K562 (cell line): Measurements from ENCODE around the gene GSC. TPM values are rescaled to one million over a fixed set of nuclear protein-coding genes. Genes with fewer than 3 reads are reported as not detected.

Experiments
- ATAC-seq: fragments of 200-7000 bp; cut with Tn5 transposase; 3 replicates; pipeline ENCODE4 v1.9.1; 2020; ENCODE audit warnings: moderate library complexity
- BruUV-seq: library from RNA; stranded (reverse); fragments of 400-500 nt; replicated peaks from 2 replicates; lab custom pipeline; 2021; lab: Mats Ljungman, UMichigan
- CTCF ChIA-PET: fragments of 300-600 bp; formaldehyde crosslinking; extraction: SDS; loops from one replicate; lab custom pipeline; 2021; ENCODE audit warnings: low intra/inter-chr PET ratio; lab: Yijun Ruan, JAX
- POLR2A ChIA-PET: fragments of 300-600, 350-650 bp; sonication (Branson Sonifier 250); formaldehyde crosslinking; extraction: SDS; loops from one replicate; lab custom pipeline; 2021; ENCODE audit warnings: antibody characterized with exemption, inconsistent platforms; lab: Yijun Ruan, JAX
- DNase-seq, 4 experiments: peaks; one replicate each; pipeline versions ENCODE4 v3.0.0 to v3.0.0-alpha.2; 2011 to 2018; ENCODE audit warnings: low spot score in 3 of 4, mixed read lengths in 3 of 4; ENCODE audit errors: extremely low read depth in 1 of 4
- FAIRE-seq: peaks from 2 replicates; lab custom pipeline; 2011; peaks lifted over from hg19 to GRCh38; lab: Jason Lieb, UNC
- H2AFZ ChIP-seq: 2 replicates; pipeline ENCODE4 v1.6.0; 2011; ENCODE audit warnings: low read depth, low read length, control low read depth, inconsistent platforms
- H3K27ac ChIP-seq: fragments of 200-600 bp; 3 replicates; pipeline ENCODE4 v1.8.0; 2011; ENCODE audit warnings: low read depth, mild to moderate bottlenecking, control low read depth, inconsistent platforms, low read length, moderate library complexity, mixed read lengths; ENCODE audit errors: extremely low read depth
- H3K27me3 ChIP-seq, 2 experiments: fragments of 300-600 bp in 1 of 2; 2 replicates in 1 of 2; 3 replicates in 1 of 2; pipeline versions ENCODE4 v1.6.0 to v1.8.0; 2011; ENCODE audit warnings: inconsistent platforms in 2 of 2, low read length in 2 of 2, mild to moderate bottlenecking in 1 of 2, mixed read lengths in 1 of 2, moderate library complexity in 1 of 2; ENCODE audit not compliant: control insufficient read depth in 2 of 2, insufficient read depth in 2 of 2
- H3K36me3 ChIP-seq: fragments of 300-600 bp; 3 replicates; pipeline ENCODE4 v1.8.0; 2011; ENCODE audit warnings: mild to moderate bottlenecking, low read length, inconsistent platforms; ENCODE audit not compliant: control insufficient read depth, insufficient read depth
- H3K4me1 ChIP-seq, 2 experiments: fragments of 200-600 bp in 1 of 2; replicated peaks in 1 of 2; 2 replicates in 1 of 2; 3 replicates in 1 of 2; pipeline versions ENCODE4 v1.5.1 to v1.8.0; 2011; ENCODE audit warnings: inconsistent platforms in 2 of 2, low read length in 2 of 2, mild to moderate bottlenecking in 1 of 2, mixed read lengths in 1 of 2, moderate library complexity in 1 of 2; ENCODE audit not compliant: control insufficient read depth in 2 of 2, insufficient read depth in 2 of 2
- H3K4me2 ChIP-seq: 2 replicates; pipeline ENCODE4 v1.6.1; 2011; ENCODE audit warnings: low read length, control low read depth, inconsistent platforms, mixed read lengths; ENCODE audit not compliant: insufficient read depth
- H3K4me3 ChIP-seq: fragments of 200-600 bp; sonication (generic), shearing (Covaris generic); 2 replicates; pipeline ENCODE4 v1.5.1; 2016; ENCODE audit warnings: control low read depth, inconsistent platforms
- H3K79me2 ChIP-seq: fragments of 200-600 bp; 3 replicates; pipeline ENCODE4 v1.8.0; 2011; ENCODE audit warnings: low read length, inconsistent platforms; ENCODE audit not compliant: control insufficient read depth, insufficient read depth
- H3K9ac ChIP-seq, 2 experiments: 2 replicates each; pipeline versions ENCODE4 v1.6.0 to v1.6.1; 2011; ENCODE audit warnings: low read depth in 2 of 2, low read length in 2 of 2, control low read depth in 1 of 2, inconsistent platforms in 1 of 2, mild to moderate bottlenecking in 1 of 2, mixed read lengths in 1 of 2; ENCODE audit not compliant: insufficient read depth in 1 of 2
- H3K9me1 ChIP-seq: one replicate; pipeline ENCODE4 v1.6.0; 2011; ENCODE audit warnings: inconsistent platforms, mild to moderate bottlenecking, low read length, moderate library complexity; ENCODE audit not compliant: control insufficient read depth, insufficient read depth
- H3K9me3 ChIP-seq: replicated peaks from 2 replicates; pipeline ENCODE4 v1.5.1; 2011; ENCODE audit warnings: low read depth, low read length, inconsistent platforms; ENCODE audit not compliant: control insufficient read depth, insufficient read depth
- H4K20me1 ChIP-seq: replicated peaks from 2 replicates; pipeline ENCODE4 v1.6.1; 2011; ENCODE audit warnings: low read length, inconsistent platforms, mixed read lengths; ENCODE audit not compliant: control insufficient read depth, insufficient read depth
- RAD21 ChIP-seq, 2 experiments: fragments of 250-450 bp in 1 of 2; fragments of 450-650 bp in 1 of 2; sonication (Bioruptor Pico) in 1 of 2; formaldehyde crosslinking in 1 of 2; IDR thresholded peaks in 1 of 2; conservative IDR thresholded peaks in 1 of 2; 2 replicates each; pipeline versions ENCODE4 v1.4.0 to v1.8.0; 2020 to 2022; ENCODE audit warnings: mild to moderate bottlenecking in 2 of 2, moderate library complexity in 1 of 2
- WGBS: fragments of 100-300 bp; shearing (Covaris generic); methylation state at CpG from one replicate; pipeline ENCODE4 v1.1.6; 2016; ENCODE audit warnings: low coverage, mixed read lengths; ENCODE audit not compliant: insufficient coverage; ENCODE audit errors: missing lambda C conversion rate; 5-methylcytosine and 5-hydroxymethylcytosine counted together
- in situ Hi-C: fragments of 300-500 bp; cut with MboI; formaldehyde crosslinking; loops from 4 replicates; pipeline ENCODE4 v1.15.0; 2018; ENCODE audit warnings: inconsistent platforms, mixed read lengths
- intact Hi-C: fragments of 100-400 bp; cut with micrococcal nuclease; formaldehyde crosslinking; loops from 2 replicates; pipeline ENCODE4 v1.14.2; 2022
- polyA plus RNA-seq, 8 experiments: library from polyadenylated mRNA; depleted of rRNA in 4 of 8; stranded (reverse) in 5 of 8; unstranded in 3 of 8; fragments of >200 nt; fragmentation: Nextera tagmentation in 2 of 8; fragmentation: Illumina TruSeq in 1 of 8; extraction: Ambion mirVana in 2 of 8; extraction: Trizol in 1 of 8; gene quantifications; 2 replicates each; pipeline versions ENCODE4 v1.2.1 to v1.2.3, GENCODE V29; 2011 to 2014; ENCODE audit warnings: inconsistent platforms in 1 of 8, missing spikeins in 1 of 8
- total RNA-seq, 7 experiments: library from RNA; depleted of rRNA in 6 of 7; stranded (reverse); fragments of >200 nt in 6 of 7; fragmentation: Illumina TruSeq in 2 of 7; extraction: Trizol in 2 of 7; gene quantifications; 2 replicates each; pipeline versions ENCODE4 v1.2.1 to v1.2.3, GENCODE V29; 2011 to 2021; ENCODE audit warnings: low replicate concordance in 1 of 7
- TF ChIP-seq, protein P1 (sequence below): sonication (generic); formaldehyde crosslinking; IDR thresholded peaks from 2 replicates; pipeline ENCODE4 v1.8.1; 2023; ENCODE audit warnings: mild to moderate bottlenecking, missing genetic modification reagents
- TF ChIP-seq, protein P2 (sequence below), 3 experiments: IDR thresholded peaks in 2 of 3; conservative IDR thresholded peaks in 1 of 3; 2 replicates each; pipeline ENCODE4 v1.5.1; 2011 to 2012; ENCODE audit warnings: low read length in 3 of 3, mild to moderate bottlenecking in 3 of 3, control low read depth in 2 of 3, improper control_type of control experiment in 1 of 3, inconsistent platforms in 1 of 3, low read depth in 1 of 3, mixed read lengths in 1 of 3, moderate library complexity in 1 of 3; ENCODE audit not compliant: insufficient read depth in 2 of 3

The GSC gene
- total and polyA plus RNA-seq, 9 of the 15 experiments (the other 6 are each of a cell fraction or from before 2014, with no cell fraction given) = not detected

DNA sequence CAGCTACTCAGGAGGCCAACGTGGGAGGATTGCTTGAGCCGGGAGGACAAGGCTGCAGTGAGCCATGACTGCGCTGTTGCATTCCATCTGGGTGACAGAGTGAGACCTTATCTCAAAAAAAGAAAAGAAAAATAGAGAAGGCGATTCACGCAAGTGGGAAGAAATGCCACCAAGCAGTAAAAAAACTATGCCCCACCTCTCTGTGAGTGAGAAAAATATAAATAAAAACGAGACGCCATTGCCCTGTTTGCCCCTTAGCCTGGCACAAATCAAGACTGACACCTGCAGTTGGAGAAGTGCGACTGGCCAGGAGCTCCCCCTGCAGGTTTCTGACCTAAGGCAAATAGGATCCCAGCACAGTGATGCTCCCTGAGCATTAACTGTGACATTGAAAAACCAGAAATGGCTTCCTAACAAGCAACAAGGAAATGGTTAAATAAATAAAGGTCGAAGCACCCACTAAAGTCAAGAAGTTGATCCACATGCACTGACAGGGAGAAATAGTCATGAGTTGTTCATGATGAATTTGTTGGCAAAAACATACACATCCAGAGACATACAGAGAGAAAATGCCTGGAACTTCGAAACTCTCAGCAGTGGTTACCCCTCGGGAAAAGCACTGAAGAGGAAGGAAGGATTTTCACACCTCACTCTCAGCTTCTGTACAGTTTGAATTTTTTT, 21.1 kb downstream of the GSC start:
- H3K9me3 ChIP-seq = no peaks in the 10 kb centered on the region
- TF ChIP-seq RAD21 (CRISPR knock-in tag; conservative IDR thresholded peaks at IDR 0.05 in 1 of 2, IDR thresholded peaks at IDR 0.05 in 1 of 2) = peak in 1 of 2 experiments; percentile 47; a peak in 1 of 4 replicates
- TF ChIP-seq, protein P1, sequence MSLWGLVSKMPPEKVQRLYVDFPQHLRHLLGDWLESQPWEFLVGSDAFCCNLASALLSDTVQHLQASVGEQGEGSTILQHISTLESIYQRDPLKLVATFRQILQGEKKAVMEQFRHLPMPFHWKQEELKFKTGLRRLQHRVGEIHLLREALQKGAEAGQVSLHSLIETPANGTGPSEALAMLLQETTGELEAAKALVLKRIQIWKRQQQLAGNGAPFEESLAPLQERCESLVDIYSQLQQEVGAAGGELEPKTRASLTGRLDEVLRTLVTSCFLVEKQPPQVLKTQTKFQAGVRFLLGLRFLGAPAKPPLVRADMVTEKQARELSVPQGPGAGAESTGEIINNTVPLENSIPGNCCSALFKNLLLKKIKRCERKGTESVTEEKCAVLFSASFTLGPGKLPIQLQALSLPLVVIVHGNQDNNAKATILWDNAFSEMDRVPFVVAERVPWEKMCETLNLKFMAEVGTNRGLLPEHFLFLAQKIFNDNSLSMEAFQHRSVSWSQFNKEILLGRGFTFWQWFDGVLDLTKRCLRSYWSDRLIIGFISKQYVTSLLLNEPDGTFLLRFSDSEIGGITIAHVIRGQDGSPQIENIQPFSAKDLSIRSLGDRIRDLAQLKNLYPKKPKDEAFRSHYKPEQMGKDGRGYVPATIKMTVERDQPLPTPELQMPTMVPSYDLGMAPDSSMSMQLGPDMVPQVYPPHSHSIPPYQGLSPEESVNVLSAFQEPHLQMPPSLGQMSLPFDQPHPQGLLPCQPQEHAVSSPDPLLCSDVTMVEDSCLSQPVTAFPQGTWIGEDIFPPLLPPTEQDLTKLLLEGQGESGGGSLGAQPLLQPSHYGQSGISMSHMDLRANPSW (CRISPR knock-in tag) = no peak
- TF ChIP-seq, protein P2, sequence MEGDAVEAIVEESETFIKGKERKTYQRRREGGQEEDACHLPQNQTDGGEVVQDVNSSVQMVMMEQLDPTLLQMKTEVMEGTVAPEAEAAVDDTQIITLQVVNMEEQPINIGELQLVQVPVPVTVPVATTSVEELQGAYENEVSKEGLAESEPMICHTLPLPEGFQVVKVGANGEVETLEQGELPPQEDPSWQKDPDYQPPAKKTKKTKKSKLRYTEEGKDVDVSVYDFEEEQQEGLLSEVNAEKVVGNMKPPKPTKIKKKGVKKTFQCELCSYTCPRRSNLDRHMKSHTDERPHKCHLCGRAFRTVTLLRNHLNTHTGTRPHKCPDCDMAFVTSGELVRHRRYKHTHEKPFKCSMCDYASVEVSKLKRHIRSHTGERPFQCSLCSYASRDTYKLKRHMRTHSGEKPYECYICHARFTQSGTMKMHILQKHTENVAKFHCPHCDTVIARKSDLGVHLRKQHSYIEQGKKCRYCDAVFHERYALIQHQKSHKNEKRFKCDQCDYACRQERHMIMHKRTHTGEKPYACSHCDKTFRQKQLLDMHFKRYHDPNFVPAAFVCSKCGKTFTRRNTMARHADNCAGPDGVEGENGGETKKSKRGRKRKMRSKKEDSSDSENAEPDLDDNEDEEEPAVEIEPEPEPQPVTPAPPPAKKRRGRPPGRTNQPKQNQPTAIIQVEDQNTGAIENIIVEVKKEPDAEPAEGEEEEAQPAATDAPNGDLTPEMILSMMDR (IDR thresholded peaks at IDR 0.05 in 2 of 3, conservative IDR thresholded peaks at IDR 0.05 in 1 of 3; ENCODE audit: insufficient read depth in 2 of 3, low read depth in 1 of 3, low read length in 3 of 3) = peak; percentile 56 to 69 (median 57); a peak in 5 of 6 replicates
- H3K27ac ChIP-seq = no peak overlapping the region
- no TSS peak for BruUV-seq
- H2AFZ ChIP-seq = no peak overlapping the region
- 0% methylated on average over 9 of the region's 11 CpGs for WGBS
- no peak overlapping the region for H3K4me3 ChIP-seq
- no peaks in the 10 kb centered on the region; a peak in 1 of 5 replicates for H3K27me3 ChIP-seq
- H3K36me3 ChIP-seq = no peaks in the 10 kb centered on the region
- H3K4me2 ChIP-seq = no peak overlapping the region
- H3K9me1 ChIP-seq = no peaks in the 10 kb centered on the region
- ChIA-PET POLR2A (interaction anchor here (0.6 kb wide), 1 partner anchor 1699 kb away, joined by 3 read pairs; no protein-coding TSS in a partner anchor), CTCF (no interaction called here)
- in situ Hi-C loops = no loop called here
- no peaks in the 10 kb centered on the region for H4K20me1 ChIP-seq
- no peaks in the 10 kb centered on the region for H3K79me2 ChIP-seq
- peak in 2 of 4 experiments; percentile 16 for DNase-seq
- FAIRE-seq = no peak
- intact Hi-C loops = loop anchor here (5.0 kb wide), 1 partner anchor 62 kb away; no protein-coding TSS in a partner anchor
- peak; percentile 78 for ATAC-seq
- no peak overlapping the region for H3K9ac ChIP-seq
- no peaks in the 10 kb centered on the region for H3K4me1 ChIP-seq
